Thymus (tissue), 14 donors: ENCODE results near the gene FLG2. TPM values are rescaled to one million over a fixed set of nuclear protein-coding genes. Genes with fewer than 3 reads are reported as not detected.

Source experiments
- DNase-seq, 9 donors: peaks; one replicate each; pipeline ENCODE4 v3.0.0-alpha.2; 2013; ENCODE audit warnings: low spot score in 9 of 9, low read depth in 6 of 9, missing footprints in 1 of 9
- H3K27ac ChIP-seq, 2 donors: one replicate each; pipeline ENCODE4 v1.5.1; 2013; ENCODE audit warnings: control low read depth in 1 of 2, low read depth in 1 of 2, low read length in 1 of 2, mild to moderate bottlenecking in 1 of 2, moderate library complexity in 1 of 2
- H3K27me3 ChIP-seq, 2 donors: one replicate each; pipeline ENCODE4 v1.5.1; 2013; ENCODE audit warnings: low read length in 1 of 2; ENCODE audit not compliant: control insufficient read depth in 2 of 2, insufficient read depth in 1 of 2
- H3K36me3 ChIP-seq, 2 donors: one replicate each; pipeline ENCODE4 v1.5.1; 2013; ENCODE audit warnings: low read length in 1 of 2, mild to moderate bottlenecking in 1 of 2, moderate library complexity in 1 of 2; ENCODE audit not compliant: control insufficient read depth in 2 of 2, insufficient read depth in 2 of 2
- H3K4me1 ChIP-seq, 2 donors: one replicate each; pipeline ENCODE4 v1.5.1; 2013; ENCODE audit warnings: low read length in 2 of 2; ENCODE audit not compliant: control insufficient read depth in 2 of 2, insufficient read depth in 2 of 2
- H3K4me3 ChIP-seq, 2 donors: one replicate each; pipeline ENCODE4 v1.5.1; 2013; ENCODE audit warnings: low read length in 2 of 2, control low read depth in 1 of 2, mild to moderate bottlenecking in 1 of 2
- H3K9me3 ChIP-seq, 2 donors: one replicate each; pipeline ENCODE4 v1.5.1; 2013; ENCODE audit warnings: low read length in 1 of 2, mild to moderate bottlenecking in 1 of 2; ENCODE audit not compliant: control insufficient read depth in 2 of 2, insufficient read depth in 1 of 2
- WGBS: extraction: QIAGEN DNeasy Blood & Tissue Kit; methylation state at CpG from one replicate; pipeline ENCODE4 v1.1.7; 2013; 5-methylcytosine and 5-hydroxymethylcytosine counted together
- long read RNA-seq, 10 donors: transcript quantifications; one replicate each; lab custom pipeline, GENCODE V29; 2026
- polyA plus RNA-seq: library from polyadenylated mRNA; stranded (reverse); fragments of 200-250 nt; gene quantifications from one replicate; pipeline ENCODE4 v1.2.3, GENCODE V29; 2013
- total RNA-seq: library from RNA; stranded (reverse); fragments of 120-200 nt; gene quantifications from one replicate; pipeline ENCODE4 v1.2.4, GENCODE V29; 2013
- donor health status: healthy.

The FLG2 gene
- 0.05 TPM for total RNA-seq
- polyA plus RNA-seq: 1.8 TPM
- long read RNA-seq, donor 1: 0 reads
- long read RNA-seq, donor 2: 0 reads
- long read RNA-seq, donor 3: 0 reads
- long read RNA-seq, donor 4: 0 reads
- long read RNA-seq, donor 5: 0 reads
- long read RNA-seq, donor 6: 0 reads
- long read RNA-seq, donor 7: 0 reads
- long read RNA-seq, donor 8: 0 reads
- long read RNA-seq, donor 9: 0 reads
- long read RNA-seq, donor 10: 0 reads

GRCh38 chr1:152359906-152360305, at the start of gene FLG2:
FLG2 (minus strand) TSS chr1:152360006; CDS start chr1:152358884, 1,122 bp downstream.
- Histone ChIP-seq H3K9me3 (peaks cover 0 to 3% of the 10 kb centered on the region in 2 donors), H3K4me3 (no peak within 1 kb of the TSS), H3K36me3 (no peaks in the 10 kb centered on the region), H3K4me1 (no peaks in the 10 kb centered on the region), H3K27ac (no peak within 1 kb of the TSS), H3K27me3 (no peaks in the 10 kb centered on the region)
- WGBS: 98% methylated on average over 2 of the region's 2 CpGs
- no peak for DNase-seq

GRCh38 chr1:152408664-152409063, 48.9 kb upstream of the FLG2 start:
- no peak for DNase-seq
- no peaks in the 10 kb centered on the region for H3K27me3 ChIP-seq
- H3K4me3 ChIP-seq: no peak overlapping the region
- H3K36me3 ChIP-seq: no peaks in the 10 kb centered on the region
- H3K9me3 ChIP-seq: no peaks in the 10 kb centered on the region
- H3K4me1 ChIP-seq: no peaks in the 10 kb centered on the region
- H3K27ac ChIP-seq: no peak overlapping the region
- 96% methylated on average over 4 of the region's 4 CpGs for WGBS

GRCh38 chr1:152398812-152399698, 39.2 kb upstream of the FLG2 start:
- H3K9me3 ChIP-seq: no peaks in the 10 kb centered on the region
- 39% methylated on average over 8 of the region's 8 CpGs for WGBS
- no peaks in the 10 kb centered on the region for H3K27me3 ChIP-seq
- H3K36me3 ChIP-seq: no peaks in the 10 kb centered on the region
- peak in 1 of 9 donors; percentile 1 for DNase-seq
- H3K27ac ChIP-seq: no peak overlapping the region
- no peaks in the 10 kb centered on the region for H3K4me1 ChIP-seq
- H3K4me3 ChIP-seq: no peak overlapping the region

GRCh38 chr1:152397474-152397873, 37.7 kb upstream of the FLG2 start:
- Histone ChIP-seq H3K27ac (no peak overlapping the region), H3K36me3 (no peaks in the 10 kb centered on the region), H3K27me3 (no peaks in the 10 kb centered on the region), H3K4me3 (no peak overlapping the region), H3K4me1 (peaks cover 0 to 3% of the 10 kb centered on the region in 2 donors), H3K9me3 (no peaks in the 10 kb centered on the region)
- no peak for DNase-seq
- WGBS: 88% methylated on average over 5 of the region's 5 CpGs

DNA sequence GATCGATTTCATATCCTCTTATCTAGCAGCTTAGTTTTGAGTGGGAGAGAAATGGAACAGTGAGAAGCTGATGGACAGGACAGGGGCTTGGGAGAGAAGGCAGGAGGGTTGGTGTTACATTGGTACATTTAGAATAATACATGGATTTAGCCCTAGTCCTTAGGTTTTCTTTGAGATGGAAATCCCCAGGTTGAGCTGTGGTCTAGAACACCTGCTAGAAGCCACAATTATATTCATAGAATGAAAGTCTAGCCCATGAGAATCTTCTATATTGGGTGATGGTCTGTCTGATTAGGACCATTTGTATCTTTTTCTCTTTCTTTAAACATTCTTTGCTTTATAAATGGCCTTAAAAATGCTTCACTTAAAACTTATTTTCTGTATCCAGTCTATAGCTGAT, 34.3 kb upstream of the FLG2 start:
- WGBS: 87% methylated on average over 1 of the region's 1 CpG
- Histone ChIP-seq H3K27me3 (no peaks in the 10 kb centered on the region), H3K4me1 (peaks cover 0 to 3% of the 10 kb centered on the region in 2 donors), H3K36me3 (no peaks in the 10 kb centered on the region), H3K27ac (no peak overlapping the region), H3K9me3 (no peaks in the 10 kb centered on the region), H3K4me3 (no peak overlapping the region)
- DNase-seq: no peak

- Histone ChIP-seq H3K4me1 (peaks cover 0 to 3% of the 10 kb centered on the region in 2 donors), H3K27me3 (no peaks in the 10 kb centered on the region), H3K9me3 (no peaks in the 10 kb centered on the region), H3K27ac (no peak overlapping the region), H3K36me3 (no peaks in the 10 kb centered on the region), H3K4me3 (no peak overlapping the region)
- WGBS: 5% methylated on average over 2 of the region's 2 CpGs
- no peak for DNase-seq
Observed at GRCh38 chr1:152392909-152393308, 33.1 kb upstream of the FLG2 start.

- 81% methylated on average over 4 of the region's 4 CpGs for WGBS
- Histone ChIP-seq H3K4me1 (peaks cover 0 to 3% of the 10 kb centered on the region in 2 donors), H3K4me3 (no peak overlapping the region)
Observed at GRCh38 chr1:152388889-152389288, 29.1 kb upstream of the FLG2 start.

DNA sequence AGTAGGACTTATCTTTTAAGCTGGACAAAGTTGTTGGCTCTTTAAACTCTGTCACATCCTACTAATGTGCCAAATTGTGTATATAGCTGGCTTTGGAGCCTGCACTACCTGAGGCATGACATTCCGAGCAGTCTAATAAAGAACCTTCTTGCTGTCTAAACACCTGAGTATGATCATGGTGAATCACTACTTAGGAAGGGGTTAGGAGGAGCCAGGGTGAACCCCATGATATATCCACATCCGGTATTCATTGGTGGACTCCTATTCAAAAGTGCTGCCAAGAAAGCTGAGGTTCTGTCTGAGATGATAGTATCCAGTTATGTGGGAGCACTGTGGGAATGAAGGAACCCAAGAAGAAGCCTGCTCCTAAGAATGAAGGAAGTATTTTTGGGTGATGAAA, 27.1 kb upstream of the FLG2 start:
- H3K36me3 ChIP-seq: no peaks in the 10 kb centered on the region
- WGBS: 92% methylated on average over 2 of the region's 2 CpGs

More at GRCh38 chr1:152388889-152389288, 29.1 kb upstream of the FLG2 start:
- no peaks in the 10 kb centered on the region for H3K36me3 ChIP-seq
- DNase-seq: no peak
- no peaks in the 10 kb centered on the region for H3K9me3 ChIP-seq
- no peaks in the 10 kb centered on the region for H3K27me3 ChIP-seq
- no peak overlapping the region for H3K27ac ChIP-seq

DNA sequence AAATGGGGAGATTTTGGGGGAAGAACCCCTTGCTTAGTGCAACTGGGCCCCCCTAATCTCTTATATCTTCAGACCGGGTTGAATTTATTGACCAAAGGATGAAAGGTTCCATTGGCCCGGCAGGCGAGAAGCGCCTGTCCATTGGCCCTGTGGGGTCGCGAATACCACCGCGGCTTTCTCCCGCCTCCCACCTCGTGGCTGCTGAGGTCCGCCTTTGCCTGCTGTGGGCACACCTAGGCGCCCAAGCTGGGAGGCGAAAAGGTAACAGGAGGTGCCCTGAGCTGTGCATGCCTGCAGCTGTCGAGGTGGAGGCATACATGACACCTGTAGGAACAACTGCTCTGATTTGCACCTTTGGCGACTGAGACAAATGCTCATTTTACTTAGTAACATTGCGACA, 21.1 kb upstream of the FLG2 start:
- Histone ChIP-seq H3K27ac (no peak overlapping the region), H3K27me3 (no peaks in the 10 kb centered on the region), H3K36me3 (no peaks in the 10 kb centered on the region), H3K4me3 (no peak overlapping the region), H3K4me1 (no peaks in the 10 kb centered on the region), H3K9me3 (no peaks in the 10 kb centered on the region)
- 83% methylated on average over 16 of the region's 16 CpGs for WGBS
- no peak for DNase-seq

More for the DNA sequence above, 27.1 kb upstream of the FLG2 start:
- H3K27me3 ChIP-seq: no peaks in the 10 kb centered on the region
- H3K4me1 ChIP-seq: no peaks in the 10 kb centered on the region
- H3K9me3 ChIP-seq: no peaks in the 10 kb centered on the region
- H3K27ac ChIP-seq: no peak overlapping the region
- DNase-seq: no peak
- H3K4me3 ChIP-seq: no peak overlapping the region
